GM18951 (cell line): ENCODE results near the gene FANCI.

Source experiments
- POLR2A ChIP-seq: IDR thresholded peaks from 4 replicates; pipeline ENCODE4 v1.6.1; 2011; ENCODE audit warnings: mild to moderate bottlenecking; ENCODE audit not compliant: insufficient read length, insufficient read depth; ENCODE audit errors: extremely low read depth
- in situ Hi-C: fragments of 300-500 bp; cut with MboI; formaldehyde crosslinking; loops from one replicate; pipeline ENCODE4 v1.12.0; 2022; ENCODE audit warnings: low sequenced_read_pairs, mixed read lengths, inconsistent platforms; ENCODE audit not compliant: unreplicated experiment

The FANCI gene

GRCh38 chr15:89206908-89207331, 36.9 kb upstream of the FANCI start:
- in situ Hi-C loops, result no loop called here
- no peak for TF ChIP-seq POLR2A

GRCh38 chr15:89208256-89208655, 35.5 kb upstream of the FANCI start:
- in situ Hi-C loops, result no loop called here
- TF ChIP-seq POLR2A, result no peak

GRCh38 chr15:89209057-89209456, 34.7 kb upstream of the FANCI start:
- no peak for TF ChIP-seq POLR2A
- in situ Hi-C loops, result no loop called here

GRCh38 chr15:89211678-89212170, 32.1 kb upstream of the FANCI start:
- in situ Hi-C loops, result no loop called here
- no peak for TF ChIP-seq POLR2A

GRCh38 chr15:89215627-89216026, 28.2 kb upstream of the FANCI start:
- in situ Hi-C loops, result no loop called here
- TF ChIP-seq POLR2A, result no peak

GRCh38 chr15:89217031-89217430, 26.7 kb upstream of the FANCI start:
- no peak for TF ChIP-seq POLR2A
- in situ Hi-C loops, result no loop called here

GRCh38 chr15:89217686-89218376, 25.9 kb upstream of the FANCI start:
- TF ChIP-seq POLR2A, result no peak

GRCh38 chr15:89218531-89218930, 25.2 kb upstream of the FANCI start:
- TF ChIP-seq POLR2A, result no peak
- in situ Hi-C loops, result no loop called here

More at GRCh38 chr15:89217686-89218376, 25.9 kb upstream of the FANCI start:
- in situ Hi-C loops, result no loop called here

- no peak for TF ChIP-seq POLR2A
- in situ Hi-C loops, result no loop called here
Observed at GRCh38 chr15:89221543-89221942, 22.2 kb upstream of the FANCI start, which contains the start of gene RLBP1. Gene RLBP1 (minus strand): TSS chr15:89221579. CDS start chr15:89218975, 2,604 bp downstream.

GRCh38 chr15:89225588-89225987, 18.2 kb upstream of the FANCI start:
- no peak for TF ChIP-seq POLR2A

GRCh38 chr15:89226359-89227221, 17.2 kb upstream of the FANCI start:
- no peak for TF ChIP-seq POLR2A
- in situ Hi-C loops, result no loop called here

More at GRCh38 chr15:89225588-89225987, 18.2 kb upstream of the FANCI start:
- in situ Hi-C loops, result no loop called here

- in situ Hi-C loops, result no loop called here
- TF ChIP-seq POLR2A, result no peak
Observed at GRCh38 chr15:89227425-89227824, 16.4 kb upstream of the FANCI start.

GRCh38 chr15:89230277-89230676, 13.5 kb upstream of the FANCI start:
- in situ Hi-C loops, result no loop called here
- TF ChIP-seq POLR2A, result no peak
